Right lobe of liver (tissue), 4 donors: Measurements from ENCODE around the gene TANGO2.

Experiments
- CTCF ChIP-seq, 4 donors: fragments of 200-600 bp in 3 of 4; fragments of 450-650 bp in 1 of 4; IDR thresholded peaks; one replicate each; pipeline versions ENCODE4 v1.5.1 to v1.8.0; 2016 to 2022; ENCODE audit warnings: antibody characterized with exemption in 4 of 4, mild to moderate bottlenecking in 2 of 4
- POLR2A ChIP-seq: fragments of 450-650 bp; IDR thresholded peaks from one replicate; pipeline ENCODE4 v1.6.1; 2017; ENCODE audit warnings: antibody characterized with exemption, mild to moderate bottlenecking
- donor health status: DM: no; HTN: no; CAD: no.
- donor health status: DM: no; HTN: no; CAD: no.
- donor health status: DM: no; HTN: yes; CAD: no.

GRCh38 chr22:19986011-19986409 is 34.9 kb upstream of the TANGO2 start:
- TF ChIP-seq CTCF (IDR thresholded peaks at IDR 0.05) (no peak), POLR2A (no peak)
